Measurements from ENCODE around the gene OR4N2.
"Not testable (repeated sequence)": the region's sequence is repeated elsewhere in the genome, so short reads cannot be mapped to it uniquely, and the experiment has no call there.

Gene OR4N2, protein sequence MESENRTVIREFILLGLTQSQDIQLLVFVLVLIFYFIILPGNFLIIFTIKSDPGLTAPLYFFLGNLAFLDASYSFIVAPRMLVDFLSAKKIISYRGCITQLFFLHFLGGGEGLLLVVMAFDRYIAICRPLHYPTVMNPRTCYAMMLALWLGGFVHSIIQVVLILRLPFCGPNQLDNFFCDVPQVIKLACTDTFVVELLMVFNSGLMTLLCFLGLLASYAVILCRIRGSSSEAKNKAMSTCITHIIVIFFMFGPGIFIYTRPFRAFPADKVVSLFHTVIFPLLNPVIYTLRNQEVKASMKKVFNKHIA

GRCh38 chr14:19803470-19803869 is at the start of gene OR4N2:
TSS of gene OR4N2 (plus strand) at chr14:19803770. CDS start at chr14:19827449, 23,679 bp downstream.
- not testable (repeated sequence) for DNase-seq

GRCh38 chr14:19754172-19754571 is 49.4 kb upstream of the OR4N2 start:
- no peak for DNase-seq

DNA sequence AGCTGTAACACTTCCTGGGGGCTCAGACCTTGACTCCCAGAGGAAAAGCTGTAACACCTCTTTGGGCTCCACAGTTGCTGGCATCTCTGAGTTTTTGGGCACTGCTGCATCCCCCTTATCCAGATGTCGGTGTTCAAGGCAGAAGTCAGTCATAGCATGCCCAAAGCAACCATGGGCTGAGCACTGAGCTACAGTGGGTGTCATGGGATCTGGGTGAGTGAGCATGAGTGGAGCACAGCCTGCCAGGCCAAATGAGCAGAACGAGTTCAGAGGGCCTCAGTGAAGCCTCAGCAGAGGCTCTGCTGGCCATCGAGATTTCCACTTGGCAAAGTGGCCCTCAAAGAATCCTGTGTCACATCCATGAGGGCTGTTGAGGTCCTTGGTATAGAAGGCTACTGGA is 32.1 kb upstream of the OR4N2 start:
- not testable (repeated sequence) for DNase-seq

GRCh38 chr14:19771895-19772430 is 31.6 kb upstream of the OR4N2 start:
- no peak for DNase-seq

GRCh38 chr14:19772454-19772853 is 31.1 kb upstream of the OR4N2 start:
- DNase-seq, result not testable (repeated sequence)

- DNase-seq, result not testable (repeated sequence)
Measured at GRCh38 chr14:19773204-19773603, 30.4 kb upstream of the OR4N2 start, which contains the start of gene OR4M1. TSS of gene OR4M1 (plus strand) at chr14:19773504. CDS start at chr14:19780323, 6,819 bp downstream.

GRCh38 chr14:19775587-19775986 is 28.0 kb upstream of the OR4N2 start:
- no peak for DNase-seq

- DNase-seq, result not testable (repeated sequence)
Measured at GRCh38 chr14:19785848-19786247, 17.7 kb upstream of the OR4N2 start.

DNA sequence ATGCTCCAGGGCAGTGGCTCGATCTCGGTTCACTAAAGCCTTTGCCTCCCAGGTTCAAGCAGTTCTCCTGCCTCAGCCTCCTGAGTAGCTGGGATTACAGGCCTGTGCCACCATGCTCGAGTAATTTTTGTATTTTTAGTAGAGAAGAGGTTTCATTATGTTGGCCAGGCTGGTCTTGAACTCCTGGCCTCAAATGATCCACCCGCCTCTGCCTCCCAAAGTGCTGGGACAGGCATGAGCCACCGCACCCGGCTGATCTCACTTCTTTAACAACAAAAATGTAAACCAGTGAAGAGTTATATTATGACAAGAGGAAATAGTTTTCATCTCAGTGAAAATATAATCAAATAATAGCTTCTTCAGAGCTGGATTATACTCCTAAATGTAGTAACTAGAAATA is 16.3 kb upstream of the OR4N2 start:
- DNase-seq, result not testable (repeated sequence)

DNA sequence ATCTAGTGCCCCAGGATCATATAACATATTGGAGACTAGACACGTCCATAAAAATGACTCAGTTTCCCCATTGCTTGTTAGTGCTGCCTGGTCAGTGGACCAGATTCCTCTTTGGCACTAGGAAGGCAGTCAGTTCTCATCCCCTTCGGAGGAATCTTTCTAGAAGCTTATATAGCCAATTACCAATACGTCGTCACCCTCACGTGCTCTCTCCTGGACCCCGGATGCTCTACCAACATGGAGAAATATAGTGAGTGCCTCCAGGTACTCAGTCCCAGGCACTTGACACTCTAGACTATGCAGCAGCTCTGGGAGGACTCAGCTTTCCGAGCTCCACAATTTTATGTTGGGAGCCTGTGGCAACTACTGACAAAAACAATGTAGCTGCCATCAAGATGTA is 15.4 kb upstream of the OR4N2 start:
- DNase-seq, result not testable (repeated sequence)

DNA sequence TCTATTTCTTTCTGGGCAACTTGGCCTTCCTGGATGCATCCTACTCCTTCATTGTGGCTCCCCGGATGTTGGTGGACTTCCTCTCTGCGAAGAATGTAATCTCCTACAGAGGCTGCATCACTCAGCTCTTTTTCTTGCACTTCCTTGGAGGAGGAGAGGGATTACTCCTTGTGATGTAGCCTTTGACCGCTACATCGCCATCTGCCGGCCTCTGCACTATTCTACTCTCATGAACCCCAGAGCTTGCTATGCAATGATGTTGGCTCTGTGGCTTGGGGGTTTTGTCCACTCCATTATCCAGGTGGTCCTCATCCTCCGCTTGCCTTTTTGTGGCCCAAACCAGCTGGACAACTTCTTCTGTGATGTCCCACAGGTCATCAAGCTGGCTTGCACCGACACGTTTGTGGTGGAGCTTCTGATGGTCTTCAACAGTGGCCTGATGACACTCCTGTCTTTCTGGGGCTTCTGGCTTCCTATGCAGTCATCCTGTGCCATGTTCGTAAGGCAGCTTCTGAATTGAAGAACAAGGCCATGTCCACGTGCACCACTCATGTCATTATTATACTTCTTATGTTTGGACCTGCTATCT is 7.0 kb upstream of the OR4N2 start:
- not testable (repeated sequence) for DNase-seq

- no peak for DNase-seq
Measured at GRCh38 chr14:19799880-19800279, 3.7 kb upstream of the OR4N2 start.

DNA sequence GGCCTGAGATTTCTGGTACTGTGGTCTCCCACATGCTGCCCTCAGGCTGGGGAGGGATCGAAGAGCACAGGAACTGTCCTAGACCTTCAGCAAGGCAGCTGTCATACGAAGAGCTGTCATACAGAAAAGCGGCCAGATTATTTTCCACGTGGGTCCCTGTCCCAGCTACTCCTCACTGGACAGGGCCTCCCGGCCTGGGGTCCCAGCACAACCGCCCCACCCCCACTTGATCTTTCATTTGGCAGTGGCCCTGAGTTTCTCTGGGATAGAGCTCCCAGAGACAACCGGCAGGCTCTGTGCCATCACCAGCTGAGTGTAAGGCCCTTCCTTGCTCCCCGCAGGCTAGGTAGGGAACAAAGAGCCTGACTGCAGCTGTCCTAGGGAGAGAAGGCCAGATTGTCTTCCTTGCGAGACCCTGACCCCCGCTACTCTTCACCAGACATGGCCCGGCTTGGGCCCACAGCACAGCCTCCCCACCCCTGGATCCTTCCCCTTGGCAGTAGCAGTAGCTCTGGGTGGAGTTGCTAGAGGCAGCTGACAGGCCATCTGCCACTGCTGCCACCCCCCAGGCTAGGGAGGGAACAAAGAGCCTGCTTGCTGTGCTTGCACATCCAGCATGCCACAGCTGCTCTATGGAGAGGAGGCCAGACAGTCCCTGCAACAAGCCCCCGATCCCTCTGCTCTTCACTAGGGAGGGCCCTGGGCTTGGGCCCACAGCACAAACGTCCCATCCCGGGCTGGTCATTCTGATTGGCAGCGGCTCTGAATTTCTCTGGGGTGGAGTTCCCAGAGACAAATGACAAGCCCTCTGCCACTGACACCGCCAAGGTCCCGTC is 3.1 kb upstream of the OR4N2 start:
- DNase-seq, result no peak

- DNase-seq, result no peak
Measured at GRCh38 chr14:19801118-19801464, 2.5 kb upstream of the OR4N2 start.

DNA sequence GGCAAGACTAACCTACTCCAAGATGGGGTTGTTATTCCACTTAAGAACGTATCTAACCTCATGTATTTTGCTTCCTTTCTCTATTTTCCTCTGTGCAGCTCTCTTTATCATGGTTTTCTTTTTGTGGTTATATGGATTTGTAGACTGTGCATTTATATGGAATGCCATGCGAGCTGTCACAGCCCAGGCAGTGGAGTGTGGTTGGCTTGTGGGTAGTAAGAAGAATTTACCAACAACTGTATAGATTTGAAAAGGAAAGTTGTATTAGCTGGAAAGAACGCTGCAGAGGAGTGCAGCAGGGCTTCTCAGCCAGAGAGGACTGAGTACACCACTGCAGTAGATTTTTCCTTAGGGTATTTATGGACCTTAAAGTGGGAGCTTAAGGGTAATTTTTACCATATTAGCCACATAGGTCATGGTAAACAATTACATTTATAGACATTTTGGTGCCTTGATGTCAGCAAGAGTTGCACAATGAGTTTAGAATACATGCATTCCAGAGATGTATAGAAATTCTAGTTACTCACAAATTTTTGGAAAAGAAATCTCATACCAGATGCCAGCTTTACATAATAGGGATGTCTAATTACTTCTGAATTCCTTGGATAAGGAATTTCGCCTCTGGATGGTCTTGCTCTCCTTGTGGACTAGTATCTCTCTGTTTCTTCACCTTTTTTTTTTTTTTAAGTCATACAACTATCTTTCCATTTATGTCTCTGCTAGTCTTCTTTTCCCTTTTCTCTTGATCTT is 9.8 kb downstream of the OR4N2 start:
- not testable (repeated sequence) for DNase-seq

- not testable (repeated sequence) for DNase-seq
Measured at GRCh38 chr14:19819879-19820278, 16.3 kb downstream of the OR4N2 start.

- not testable (repeated sequence) for DNase-seq
Measured at GRCh38 chr14:19821016-19821415, 17.4 kb downstream of the OR4N2 start.

DNA sequence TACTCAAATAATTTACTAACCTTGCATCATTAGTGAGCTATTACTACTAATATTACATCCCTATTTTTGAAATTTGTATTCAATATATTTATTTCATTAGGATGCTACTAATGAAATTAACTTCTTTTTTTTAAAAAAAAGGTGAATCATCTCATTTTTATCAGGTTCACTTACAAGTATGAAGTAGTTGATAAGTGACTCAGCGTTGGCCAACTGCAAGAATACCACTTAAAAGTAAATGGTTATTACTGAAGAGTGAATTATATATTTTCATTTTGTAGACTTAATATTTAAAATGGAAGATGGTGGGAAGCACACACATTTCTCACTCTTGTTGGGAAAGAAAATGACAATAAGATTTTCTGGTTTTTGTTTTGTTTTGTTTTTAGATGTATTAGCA is 19.6 kb downstream of the OR4N2 start:
- DNase-seq, result no peak

GRCh38 chr14:19823765-19824164 is 20.2 kb downstream of the OR4N2 start:
- DNase-seq, result no peak

GRCh38 chr14:19827626-19828244 is 24.2 kb downstream of the OR4N2 start:
- DNase-seq, result not testable (repeated sequence)

DNA sequence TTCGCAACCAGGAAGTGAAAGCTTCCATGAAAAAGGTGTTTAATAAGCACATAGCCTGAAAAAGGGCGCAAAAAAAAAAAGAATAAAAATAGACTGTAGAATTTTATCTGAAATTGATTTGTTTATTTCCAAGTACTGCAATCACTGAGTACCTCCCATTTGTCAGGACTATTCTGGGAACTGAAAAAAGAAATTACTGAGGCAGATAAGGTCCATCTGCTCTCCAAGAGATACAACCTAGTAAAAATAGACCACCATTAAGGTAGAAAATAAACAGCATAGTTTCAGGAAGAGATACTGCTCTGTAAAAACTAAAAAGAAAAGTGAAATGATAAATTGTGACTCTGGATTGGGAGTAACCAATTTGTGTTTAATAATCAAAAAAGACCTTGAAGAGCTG is 24.7 kb downstream of the OR4N2 start:
- DNase-seq, result no peak

DNA sequence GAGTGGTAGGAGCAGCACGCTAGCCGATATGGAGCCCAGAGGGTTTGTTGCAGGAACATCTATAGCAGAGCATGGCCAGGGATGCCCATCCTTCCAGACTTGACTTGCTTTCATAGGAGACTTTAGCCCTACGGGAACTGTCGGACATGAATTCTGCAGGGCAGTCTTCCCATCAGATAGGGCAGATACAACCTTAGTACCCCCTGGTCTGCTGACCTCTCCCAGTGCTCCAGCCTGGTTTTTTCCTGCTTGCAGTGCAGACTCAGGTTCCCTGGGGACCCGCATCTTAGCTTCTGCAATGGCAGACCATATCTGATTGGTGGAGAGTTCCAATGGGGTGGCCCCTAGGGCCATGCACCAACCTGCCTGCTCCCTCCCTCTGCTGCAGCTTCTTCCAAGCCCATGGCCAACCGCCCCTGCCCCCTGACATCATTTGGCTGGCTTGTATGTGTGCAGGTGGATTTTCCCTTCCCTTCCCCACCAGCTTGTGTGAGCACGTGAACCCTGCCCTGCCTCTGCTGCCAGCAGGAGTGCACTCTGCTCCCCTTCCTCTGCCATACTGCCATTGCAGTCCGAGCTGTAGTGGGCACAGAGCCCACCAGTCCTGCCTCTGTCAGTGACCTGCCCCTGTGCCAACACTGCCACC is 30.8 kb downstream of the OR4N2 start:
- not testable (repeated sequence) for DNase-seq
